Stimulated activated CD8-positive, alpha-beta memory T cell treated with anti-CD3 and anti-CD28 coated beads, Interleukin-7, amount 100 ng/mL, for 24 hours (primary cell): Measurements from ENCODE around the gene RABGGTA.

Source experiments
- DNase-seq: peaks from one replicate; pipeline ENCODE4 v3.0.0-alpha.2; 2020; ENCODE audit warnings: low read depth

RABGGTA gene

GRCh38 chr14:24216345-24216699 lies 55.1 kb downstream of the RABGGTA start:
- no peak for DNase-seq
